DLD1 (cell line): ENCODE data around the gene SMIM34.
"Not testable (repeated sequence)": the region's sequence is repeated elsewhere in the genome, so short reads cannot be mapped to it uniquely, and the experiment has no call there.

Experiments
- in situ Hi-C: cut with HindIII; loops from 2 replicates; pipeline ENCODE4 v1.10.0; 2017; ENCODE audit warnings: low sequenced_read_pairs

SMIM34 gene

DNA sequence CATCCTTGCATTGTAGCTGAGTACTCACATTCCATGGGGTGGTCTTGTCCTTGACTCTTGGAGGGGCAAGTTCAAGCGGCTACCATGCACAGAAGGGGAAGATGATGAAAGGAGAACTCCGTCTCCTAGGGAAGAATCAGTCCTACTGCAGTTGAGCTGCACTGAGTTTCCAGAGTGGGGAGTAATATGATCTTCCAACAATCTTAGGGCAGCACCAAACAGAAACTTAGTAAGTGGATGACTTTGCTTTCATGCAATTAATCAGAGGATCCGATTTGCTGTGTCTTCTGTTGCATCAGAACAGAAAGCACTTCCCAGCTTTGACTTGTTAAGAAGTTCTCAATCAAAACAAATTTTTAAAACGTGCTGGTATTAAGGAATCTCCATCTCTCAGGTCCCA is at the start of gene SMIM34:
TSS of gene SMIM34 (minus strand) at position 147 of the 400 bp plus-strand sequence. CDS start at position 35, 112 bp downstream.
- in situ Hi-C loops, result not testable (repeated sequence)

DNA sequence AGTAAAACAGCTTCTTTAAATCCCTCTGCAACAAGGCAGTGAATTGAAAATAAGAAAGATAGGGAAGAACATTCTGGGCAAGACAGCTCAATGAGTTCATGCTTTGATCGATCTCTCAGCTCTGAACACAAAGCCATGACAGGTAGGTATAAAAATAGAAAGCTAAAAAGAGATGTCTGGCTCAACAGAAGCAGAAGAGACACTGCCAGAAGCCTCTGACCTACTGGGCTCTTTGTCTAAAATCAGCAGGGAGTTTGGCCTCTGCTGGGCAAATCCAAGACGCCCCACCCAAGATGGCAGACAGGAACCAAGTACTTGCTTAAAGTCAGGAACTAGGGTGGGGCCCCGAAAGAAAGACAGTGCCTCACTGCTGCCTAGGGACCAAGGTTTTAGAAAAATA is 43.6 kb upstream of the SMIM34 start:
- in situ Hi-C loops, result not testable (repeated sequence)

GRCh38 chr21:34459426-34459825 is 35.7 kb upstream of the SMIM34 start:
- in situ Hi-C loops, result not testable (repeated sequence)

DNA sequence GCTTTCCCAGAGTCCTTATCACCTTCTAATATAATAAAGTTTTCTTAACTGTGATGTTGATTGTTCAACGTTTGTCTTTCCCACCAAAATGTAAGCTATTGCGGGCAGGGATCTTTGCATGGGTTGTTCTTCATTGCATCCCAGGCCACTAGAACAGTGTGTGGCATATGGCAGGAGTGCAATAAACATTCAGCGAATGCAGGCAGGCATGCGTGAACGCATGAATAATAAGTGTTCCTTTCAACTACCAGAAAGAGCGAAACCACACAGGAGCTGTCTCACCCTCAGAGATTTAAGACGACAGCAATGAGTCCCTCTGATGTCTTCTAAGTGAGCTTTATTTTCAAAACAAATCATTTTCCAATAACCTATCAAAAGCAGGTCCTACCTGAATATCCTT is 34.5 kb upstream of the SMIM34 start:
- in situ Hi-C loops, result not testable (repeated sequence)

DNA sequence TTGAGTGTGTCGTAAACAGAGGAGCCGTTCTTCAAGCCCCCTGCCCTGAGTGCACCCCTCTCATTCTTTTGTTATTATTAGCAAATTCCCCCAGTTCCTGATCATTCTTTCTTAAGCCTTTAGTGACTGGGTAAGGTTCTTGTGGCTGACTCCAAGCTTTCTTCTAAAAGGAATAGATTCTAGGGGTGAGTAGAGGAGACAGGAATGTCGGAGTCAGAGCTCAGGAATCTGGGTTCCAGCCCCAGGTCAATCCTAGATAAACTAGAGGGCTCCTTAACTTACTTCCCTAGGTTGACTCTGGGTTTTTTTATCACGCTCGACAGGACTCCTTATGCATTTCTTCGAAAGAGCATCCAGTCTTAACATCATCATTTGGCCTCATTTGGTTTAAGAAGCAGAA is 32.4 kb upstream of the SMIM34 start:
- in situ Hi-C loops, result not testable (repeated sequence)

DNA sequence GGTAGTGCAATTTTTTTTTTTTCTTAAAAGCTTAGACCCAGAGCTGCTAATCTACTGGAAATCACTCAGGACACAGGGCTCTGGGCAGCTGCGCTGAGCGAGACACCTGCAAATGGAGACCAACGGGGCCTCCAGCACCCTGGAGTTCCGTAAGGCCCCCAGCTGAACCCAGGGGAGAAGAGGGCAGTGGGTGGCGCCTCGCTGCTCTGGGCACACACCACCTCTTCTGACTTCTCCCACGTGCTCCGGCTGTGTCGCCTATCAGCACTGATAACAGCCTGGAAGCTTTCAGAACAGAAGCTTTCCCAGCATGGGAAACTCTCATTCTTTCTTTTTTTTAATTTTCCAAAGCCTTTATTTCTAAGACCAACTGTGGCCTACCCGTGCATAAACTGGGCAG is 31.9 kb upstream of the SMIM34 start:
- in situ Hi-C loops, result not testable (repeated sequence)

GRCh38 chr21:34447018-34447417 is 23.3 kb upstream of the SMIM34 start:
- in situ Hi-C loops, result not testable (repeated sequence)

DNA sequence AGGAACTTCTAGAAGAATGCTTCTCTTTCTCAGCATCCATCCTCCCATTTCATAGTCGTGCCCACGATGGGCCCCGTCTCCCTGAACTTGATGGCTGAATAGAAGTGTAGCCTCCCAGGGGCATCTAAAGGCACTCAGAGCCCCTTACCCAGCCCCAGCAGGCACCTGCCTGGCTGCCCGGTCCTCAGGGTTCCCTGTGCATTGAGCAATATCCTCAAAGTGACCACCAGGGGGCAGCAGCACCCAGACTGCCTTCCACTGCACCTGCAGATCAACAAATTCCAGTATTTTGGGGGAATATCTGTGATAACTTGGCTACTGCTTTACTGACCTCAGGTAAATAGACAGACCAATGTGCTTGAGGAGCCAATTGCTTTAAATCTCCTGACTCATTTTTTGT is 19.7 kb upstream of the SMIM34 start:
- in situ Hi-C loops, result not testable (repeated sequence)

DNA sequence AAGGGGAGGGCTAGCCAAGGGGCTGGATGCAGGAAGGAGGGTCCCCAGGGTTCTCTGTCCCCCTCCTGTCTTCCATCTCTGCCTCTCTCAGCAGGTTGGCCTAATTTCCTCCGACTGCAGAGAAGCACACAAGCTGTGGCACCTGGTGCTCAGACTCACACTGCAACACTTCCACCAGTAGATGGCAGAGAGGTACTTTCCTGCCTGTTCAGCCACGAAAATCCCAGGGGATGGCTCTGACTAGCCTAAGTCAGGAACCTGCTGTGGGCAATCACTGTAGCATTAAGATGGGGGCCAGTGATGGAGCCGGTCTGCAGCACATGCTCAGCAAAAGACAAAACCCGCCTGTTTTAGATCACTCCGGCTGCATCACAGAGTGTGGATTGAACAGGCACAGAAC is 6.0 kb upstream of the SMIM34 start:
- in situ Hi-C loops, result not testable (repeated sequence)

DNA sequence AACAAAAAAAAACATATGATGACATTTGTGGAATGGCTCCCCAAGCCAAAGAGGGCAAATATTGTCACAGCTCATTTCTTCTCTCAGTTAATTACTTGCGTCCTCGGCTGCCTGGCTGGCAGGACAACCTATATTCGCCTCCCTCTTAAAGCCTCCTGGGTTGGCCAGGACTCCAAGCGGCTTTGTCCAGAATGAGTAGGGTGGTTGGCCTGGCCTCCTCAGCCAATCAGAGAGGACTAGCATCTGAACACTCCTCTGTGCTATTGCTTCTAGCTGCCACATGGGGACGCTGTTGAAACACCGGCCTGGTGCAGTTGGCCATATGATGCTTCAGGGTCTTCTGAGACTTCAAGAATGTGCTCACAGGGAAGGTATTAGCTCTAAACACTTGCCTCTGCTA is 4.7 kb upstream of the SMIM34 start:
- in situ Hi-C loops, result not testable (repeated sequence)

GRCh38 chr21:34427339-34427738 is 3.6 kb upstream of the SMIM34 start:
- in situ Hi-C loops, result not testable (repeated sequence)

- in situ Hi-C loops, result not testable (repeated sequence)
Measured at GRCh38 chr21:34417448-34418077, 6.2 kb downstream of the SMIM34 start.

DNA sequence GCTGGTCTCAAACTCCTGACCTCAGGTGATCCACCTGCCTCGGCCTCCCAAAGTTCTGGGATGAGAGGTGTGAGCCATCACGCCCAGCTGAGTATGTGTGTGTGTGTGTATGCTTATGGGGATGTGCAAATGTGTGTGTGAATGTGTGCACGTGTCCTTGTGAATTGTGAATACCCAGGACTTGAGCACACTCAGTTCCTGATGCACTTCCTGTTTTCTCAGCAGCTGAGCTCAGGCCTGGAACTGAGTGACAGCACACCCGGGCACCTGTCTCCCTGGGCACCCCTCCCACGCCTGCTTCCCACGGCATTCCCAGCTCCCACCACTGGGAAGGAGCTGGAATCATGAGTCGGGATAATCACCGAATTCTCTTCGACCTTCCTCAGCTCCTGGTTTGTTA is 16.5 kb downstream of the SMIM34 start:
- in situ Hi-C loops, result not testable (repeated sequence)

GRCh38 chr21:34406676-34407075 is 17.1 kb downstream of the SMIM34 start:
- in situ Hi-C loops, result not testable (repeated sequence)

- in situ Hi-C loops, result not testable (repeated sequence)
Measured at GRCh38 chr21:34406102-34406501, 17.6 kb downstream of the SMIM34 start.

DNA sequence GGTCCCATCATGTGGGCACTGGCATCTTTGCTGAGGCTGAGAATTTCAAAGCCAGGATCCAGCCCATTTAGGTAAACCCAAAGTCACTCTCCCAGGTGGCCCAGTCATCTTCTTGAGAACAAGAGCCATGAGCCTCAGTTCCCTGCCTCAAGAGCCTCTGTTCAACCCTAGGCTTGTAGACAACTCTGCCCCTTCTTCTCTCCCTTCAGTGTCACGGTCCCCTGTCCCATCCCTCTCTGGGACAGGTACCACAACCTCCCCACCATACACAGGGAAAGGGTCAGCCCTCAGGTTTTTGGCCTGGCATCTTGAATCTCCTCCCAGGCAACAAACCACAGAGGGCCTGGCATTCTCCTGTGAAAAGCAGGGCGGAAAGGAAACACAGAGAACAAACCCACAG is 18.1 kb downstream of the SMIM34 start:
- in situ Hi-C loops, result not testable (repeated sequence)

- in situ Hi-C loops, result not testable (repeated sequence)
Measured at GRCh38 chr21:34404742-34405141, 19.0 kb downstream of the SMIM34 start.

GRCh38 chr21:34400522-34400921 is 23.2 kb downstream of the SMIM34 start:
- in situ Hi-C loops, result not testable (repeated sequence)

GRCh38 chr21:34383724-34384415 is 39.9 kb downstream of the SMIM34 start:
- in situ Hi-C loops, result not testable (repeated sequence)

- in situ Hi-C loops, result not testable (repeated sequence)
Measured at GRCh38 chr21:34383138-34383537, 40.6 kb downstream of the SMIM34 start.

DNA sequence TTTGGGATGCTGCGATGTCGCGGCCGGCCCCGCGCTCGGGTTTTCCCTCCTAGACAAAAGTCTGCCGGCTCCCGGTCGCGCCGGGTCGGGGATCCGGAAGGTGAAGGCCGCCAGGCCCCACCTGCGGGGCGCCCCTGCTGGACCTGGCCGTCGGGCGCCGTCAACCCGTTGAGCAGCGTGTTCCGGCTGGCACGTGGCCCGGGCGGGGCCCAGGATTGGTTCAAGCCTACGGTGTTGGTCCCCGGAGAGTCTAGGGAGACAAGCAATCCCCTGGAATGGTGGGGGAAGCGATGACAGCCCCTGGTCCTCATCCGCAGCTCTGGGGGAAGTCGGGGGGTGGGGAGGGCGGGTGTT is 48.2 kb downstream of the SMIM34 start:
- in situ Hi-C loops, result not testable (repeated sequence)

- in situ Hi-C loops, result not testable (repeated sequence)
Measured at GRCh38 chr21:34374940-34375618, 48.7 kb downstream of the SMIM34 start, which contains the start of gene SMIM11. TSS of gene SMIM11 (plus strand) at chr21:34375507. CDS start at chr21:34379505, 3,998 bp downstream.
